ENCODE measurements around the gene TXLNB.

DNA sequence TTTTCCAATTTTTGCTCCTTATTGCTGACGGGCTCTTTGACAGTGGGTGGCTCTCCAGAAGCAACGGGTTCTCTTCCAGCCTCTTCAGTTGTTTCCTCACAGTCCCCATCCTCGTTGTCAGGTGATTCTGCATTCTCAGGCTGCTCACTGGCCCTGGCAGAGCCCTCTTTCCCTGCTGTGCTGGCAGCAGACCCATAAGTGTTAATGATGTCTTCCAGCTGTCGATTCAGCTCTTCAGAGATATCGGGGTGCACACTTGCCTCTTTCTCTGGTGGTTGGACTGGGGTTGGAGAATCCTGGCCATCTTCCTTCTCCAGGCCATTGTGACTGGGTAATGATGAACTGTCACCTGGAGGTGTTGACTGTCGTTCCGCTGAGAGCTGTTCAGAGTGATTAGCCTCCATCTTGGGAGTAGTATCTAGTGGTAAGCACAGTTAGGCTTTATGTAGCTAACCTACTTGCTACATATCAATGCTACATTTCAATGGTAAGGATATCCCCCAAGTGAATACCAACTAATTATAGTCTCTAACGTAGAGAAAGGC is 3.2 kb downstream of the TXLNB start:
- TF ChIP-seq POLR2A (IDR thresholded peaks at IDR 0.05; ENCODE audit: low read depth, low read length) = no peak
- TF ChIP-seq SPI1 (IDR thresholded peaks at IDR 0.05; ENCODE audit: low read depth, low read length) = no peak
- no peak for TF ChIP-seq POU2F2 (IDR thresholded peaks at IDR 0.05; ENCODE audit: low read depth, low read length)

Data from GM12891 (cell line).